ENCODE data around the gene ANKRD65.

Gene ANKRD65

GRCh38 chr1:1423245-1423597 lies 2.1 kb upstream of the ANKRD65 start:
- TF ChIP-seq CTCF (conservative IDR thresholded peaks at IDR 0.05): no peak
- no peak overlapping the region for H3K27ac ChIP-seq

- no peak overlapping the region for H3K27ac ChIP-seq
- TF ChIP-seq CTCF (conservative IDR thresholded peaks at IDR 0.05): no peak
These were observed 1.6 kb upstream of the ANKRD65 start for GRCh38 chr1:1422465-1423244.

GRCh38 chr1:1421907-1422464 lies 910 bp upstream of the ANKRD65 start:
- TF ChIP-seq CTCF (conservative IDR thresholded peaks at IDR 0.05): no peak
- no peak overlapping the region for H3K27ac ChIP-seq

GRCh38 chr1:1420654-1421141 lies 378 bp downstream of the ANKRD65 start:
- peak overlapping the region; percentile 83; the same call in 1 of the 2 replicates for H3K27ac ChIP-seq
- no peak for TF ChIP-seq CTCF (conservative IDR thresholded peaks at IDR 0.05)

GRCh38 chr1:1419813-1420653 lies 1.0 kb downstream of the ANKRD65 start:
- TF ChIP-seq CTCF (conservative IDR thresholded peaks at IDR 0.05): peak; percentile 62
- H3K27ac ChIP-seq: peak overlapping the region; percentile 83

- peak overlapping the region; percentile 83 for H3K27ac ChIP-seq
- no peak for TF ChIP-seq CTCF (conservative IDR thresholded peaks at IDR 0.05)
These were observed 1.7 kb downstream of the ANKRD65 start for GRCh38 chr1:1419363-1419812.

Data from VCaP (cell line).